HUES64 (cell line): ENCODE results near the gene AJAP1.

ENCODE experiments used
- H3K27ac ChIP-seq: 2 replicates; pipeline ENCODE4 v1.7.0; 2013; ENCODE audit warnings: low read depth, low read length, inconsistent platforms
- H3K27me3 ChIP-seq: 2 replicates; pipeline ENCODE4 v1.6.1; 2013; ENCODE audit warnings: mild to moderate bottlenecking, low read length; ENCODE audit not compliant: insufficient read depth
- H3K36me3 ChIP-seq: 2 replicates; pipeline ENCODE4 v1.6.1; 2013; ENCODE audit warnings: mild to moderate bottlenecking, low read length; ENCODE audit not compliant: insufficient read depth
- H3K4me1 ChIP-seq: 2 replicates; pipeline ENCODE4 v1.6.1; 2013; ENCODE audit warnings: mild to moderate bottlenecking, low read length, moderate library complexity; ENCODE audit not compliant: insufficient read depth
- H3K4me3 ChIP-seq: 2 replicates; pipeline ENCODE4 v1.5.1; 2013; ENCODE audit warnings: mild to moderate bottlenecking, low read length, moderate library complexity
- H3K9ac ChIP-seq: 2 replicates; pipeline ENCODE4 v1.6.1; 2013; ENCODE audit warnings: mild to moderate bottlenecking, low read depth, low read length
- H3K9me3 ChIP-seq: 2 replicates; pipeline ENCODE4 v1.6.1; 2013; ENCODE audit warnings: low read depth, low read length; ENCODE audit not compliant: insufficient read depth
- WGBS: fragments of 150-250, 120-280 bp; methylation state at CpG from one replicate; pipeline ENCODE4 v1.1.7; 2013; ENCODE audit warnings: missing lambda C conversion rate; 5-methylcytosine and 5-hydroxymethylcytosine counted together

The AJAP1 gene

GRCh38 chr1:4650481-4650880, 3.9 kb upstream of the AJAP1 start:
- 13% methylated on average over 5 of the region's 8 CpGs for WGBS
- Histone ChIP-seq H3K27ac (no peak overlapping the region), H3K4me3 (no peak overlapping the region), H3K4me1 (peaks cover 24% of the 10 kb centered on the region), H3K27me3 (peaks cover 45% of the 10 kb centered on the region), H3K9ac (no peak overlapping the region), H3K9me3 (no peaks in the 10 kb centered on the region), H3K36me3 (no peaks in the 10 kb centered on the region)

- Histone ChIP-seq H3K4me1 (peaks cover 24% of the 10 kb centered on the region), H3K9me3 (no peaks in the 10 kb centered on the region), H3K27ac (no peak overlapping the region), H3K36me3 (no peaks in the 10 kb centered on the region), H3K9ac (no peak overlapping the region), H3K4me3 (no peak overlapping the region), H3K27me3 (peaks cover 50% of the 10 kb centered on the region)
- 8% methylated on average over 8 of the region's 8 CpGs for WGBS
These were observed 3.4 kb upstream of the AJAP1 start for GRCh38 chr1:4650981-4651380.

GRCh38 chr1:4652631-4653327, 1.6 kb upstream of the AJAP1 start:
- Histone ChIP-seq H3K4me3 (no peak overlapping the region), H3K27me3 (peaks cover 67% of the 10 kb centered on the region), H3K4me1 (peaks cover 35% of the 10 kb centered on the region), H3K9me3 (no peaks in the 10 kb centered on the region), H3K9ac (no peak overlapping the region), H3K27ac (no peak overlapping the region), H3K36me3 (no peaks in the 10 kb centered on the region)
- 17% methylated on average over 31 of the region's 31 CpGs for WGBS

- Histone ChIP-seq H3K4me1 (peaks cover 40% of the 10 kb centered on the region), H3K9ac (no peak overlapping the region), H3K4me3 (peak overlapping the region; percentile 38; the same call in 1 of the 2 replicates), H3K27ac (no peak overlapping the region), H3K27me3 (peaks cover 72% of the 10 kb centered on the region), H3K9me3 (no peaks in the 10 kb centered on the region), H3K36me3 (no peaks in the 10 kb centered on the region)
- WGBS: 21% methylated on average over 9 of the region's 9 CpGs
These were observed 1.1 kb upstream of the AJAP1 start for GRCh38 chr1:4653328-4653660.

GRCh38 chr1:4654764-4655673, 610 bp downstream of the AJAP1 start:
- Histone ChIP-seq H3K9me3 (no peaks in the 10 kb centered on the region), H3K4me1 (peaks cover 53% of the 10 kb centered on the region), H3K4me3 (peak overlapping the region; percentile 53), H3K27me3 (peaks cover 78% of the 10 kb centered on the region), H3K36me3 (no peaks in the 10 kb centered on the region), H3K27ac (no peak overlapping the region), H3K9ac (peak overlapping the region; percentile 35; the same call in 1 of the 2 replicates)
- WGBS: under 1% methylated on average over 142 of the region's 142 CpGs

GRCh38 chr1:4655674-4656532, 1.5 kb downstream of the AJAP1 start:
- under 1% methylated on average over 78 of the region's 78 CpGs for WGBS
- no peaks in the 10 kb centered on the region for H3K9me3 ChIP-seq
- H3K27ac ChIP-seq: no peak overlapping the region
- H3K36me3 ChIP-seq: no peaks in the 10 kb centered on the region
- peak overlapping the region; percentile 35; the same call in 1 of the 2 replicates for H3K9ac ChIP-seq
- peaks cover 78% of the 10 kb centered on the region for H3K27me3 ChIP-seq
- peaks cover 46% of the 10 kb centered on the region for H3K4me1 ChIP-seq
- peak overlapping the region; percentile 53 for H3K4me3 ChIP-seq

- Histone ChIP-seq H3K4me1 (peaks cover 42% of the 10 kb centered on the region), H3K4me3 (peak overlapping the region; percentile 53), H3K27me3 (peaks cover 78% of the 10 kb centered on the region), H3K9me3 (no peaks in the 10 kb centered on the region), H3K36me3 (no peaks in the 10 kb centered on the region), H3K27ac (no peak overlapping the region), H3K9ac (no peak overlapping the region)
- 8% methylated on average over 17 of the region's 17 CpGs for WGBS
These were observed 2.2 kb downstream of the AJAP1 start for GRCh38 chr1:4656533-4657140.

- Histone ChIP-seq H3K36me3 (no peaks in the 10 kb centered on the region), H3K27ac (no peak overlapping the region), H3K4me1 (peaks cover 36% of the 10 kb centered on the region), H3K27me3 (peaks cover 73% of the 10 kb centered on the region), H3K4me3 (0 out of 2 replicates have a peak overlapping the region, but pooled peaks have one; percentile 53), H3K9ac (no peak overlapping the region), H3K9me3 (no peaks in the 10 kb centered on the region)
- WGBS: 5% methylated on average over 8 of the region's 9 CpGs
These were observed 2.9 kb downstream of the AJAP1 start for GRCh38 chr1:4657244-4657789.

GRCh38 chr1:4657960-4658541, 3.6 kb downstream of the AJAP1 start:
- WGBS: 49% methylated on average over 24 of the region's 24 CpGs
- Histone ChIP-seq H3K27ac (no peak overlapping the region), H3K27me3 (peaks cover 66% of the 10 kb centered on the region), H3K9ac (no peak overlapping the region), H3K9me3 (no peaks in the 10 kb centered on the region), H3K36me3 (no peaks in the 10 kb centered on the region), H3K4me3 (peak overlapping the region; percentile 6; the same call in 1 of the 2 replicates), H3K4me1 (peaks cover 35% of the 10 kb centered on the region)
